Measurements from ENCODE around the gene ZNF439.
"Not testable (repeated sequence)": the region's sequence is repeated elsewhere in the genome, so short reads cannot be mapped to it uniquely, and the experiment has no call there.

- peak; percentile 33 to 47 (median 44); a peak in 3 of 4 replicates for TF ChIP-seq CTCF (IDR thresholded peaks at IDR 0.05; ENCODE audit: control extremely low read depth in 1 of 3, insufficient read depth in 1 of 3, low read depth in 1 of 3, low read length in 3 of 3)
- TF ChIP-seq USF2 (IDR thresholded peaks at IDR 0.05; ENCODE audit: low read length); RNF2 (IDR thresholded peaks at IDR 0.05; ENCODE audit: borderline replicate concordance, low read depth, low read length, missing control alignments, poor library complexity, severe bottlenecking); ZNF274 (IDR thresholded peaks at IDR 0.05; ENCODE audit: borderline replicate concordance, extremely low read depth, low read length); PHF8 (conservative IDR thresholded peaks at IDR 0.05; ENCODE audit: low read depth, low read length); POLR2A (IDR thresholded peaks at IDR 0.05; ENCODE audit: control extremely low read depth in 1 of 2, low read depth in 2 of 2, low read length in 2 of 2); TAF1 (IDR thresholded peaks at IDR 0.05; ENCODE audit: low read depth, low read length): not testable (repeated sequence)
- TF ChIP-seq, protein P1, sequence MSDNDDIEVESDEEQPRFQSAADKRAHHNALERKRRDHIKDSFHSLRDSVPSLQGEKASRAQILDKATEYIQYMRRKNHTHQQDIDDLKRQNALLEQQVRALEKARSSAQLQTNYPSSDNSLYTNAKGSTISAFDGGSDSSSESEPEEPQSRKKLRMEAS (IDR thresholded peaks at IDR 0.05) = not testable (repeated sequence)
Measured at GRCh38 chr19:11879687-11880266, 31.3 kb downstream of the ZNF439 start.

Data from H1 (cell line).